HuH-7.5 (cell line): Measurements from ENCODE around the gene DLEC1.
A peak's percentile ranks its signal among the peaks of the same experiment; 100 is the strongest.

ENCODE experiments used
- DNase-seq: peaks from one replicate; pipeline ENCODE4 v3.0.0; 2011; ENCODE audit warnings: low spot score

DLEC1 gene

DNA sequence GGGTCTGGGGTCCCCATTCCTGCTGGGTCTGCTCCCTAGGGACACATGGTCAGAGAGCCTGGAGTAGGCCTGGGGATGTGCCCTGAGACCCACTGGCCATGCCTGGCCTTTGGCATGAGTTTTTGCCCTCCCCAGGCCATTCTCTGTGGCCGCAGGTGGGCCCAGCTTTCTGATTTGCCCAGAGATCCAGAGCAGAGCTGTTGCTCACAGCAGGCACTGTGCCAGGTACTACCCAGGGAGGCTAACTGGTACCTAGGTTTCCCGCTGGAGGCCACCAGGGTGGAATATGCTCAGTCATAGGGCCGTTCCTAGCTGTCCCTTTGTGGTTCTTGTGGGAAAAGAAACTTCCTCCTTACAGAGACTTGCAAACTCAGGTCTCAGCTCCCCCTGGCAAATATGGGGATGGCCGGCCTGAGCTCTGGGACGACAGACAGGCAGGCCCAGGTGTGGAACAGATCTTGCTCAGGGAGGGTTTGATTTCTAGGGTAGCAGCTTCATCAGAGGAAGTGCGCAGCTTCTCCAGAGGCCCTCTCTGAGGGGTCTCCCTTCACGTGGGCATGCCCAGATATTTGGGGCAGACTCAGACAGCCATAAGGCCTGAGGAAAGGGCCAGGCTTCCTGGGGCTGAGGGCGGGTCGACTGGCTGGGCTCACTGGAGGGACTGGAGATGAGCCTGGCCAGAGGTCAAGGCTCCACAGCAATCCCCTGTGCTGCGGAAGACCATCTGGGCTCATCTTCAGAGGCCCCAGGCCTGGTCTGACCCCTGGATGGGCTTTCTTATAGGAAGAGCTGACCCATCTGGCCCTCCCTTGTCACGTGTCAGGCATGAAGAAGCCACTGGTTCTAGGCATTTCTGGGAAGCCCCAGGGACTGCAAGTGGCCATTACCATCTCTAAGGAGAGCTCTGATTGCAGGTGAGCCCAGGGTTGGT is 69.9 kb downstream of the DLEC1 start:
- no peak for DNase-seq

DNA sequence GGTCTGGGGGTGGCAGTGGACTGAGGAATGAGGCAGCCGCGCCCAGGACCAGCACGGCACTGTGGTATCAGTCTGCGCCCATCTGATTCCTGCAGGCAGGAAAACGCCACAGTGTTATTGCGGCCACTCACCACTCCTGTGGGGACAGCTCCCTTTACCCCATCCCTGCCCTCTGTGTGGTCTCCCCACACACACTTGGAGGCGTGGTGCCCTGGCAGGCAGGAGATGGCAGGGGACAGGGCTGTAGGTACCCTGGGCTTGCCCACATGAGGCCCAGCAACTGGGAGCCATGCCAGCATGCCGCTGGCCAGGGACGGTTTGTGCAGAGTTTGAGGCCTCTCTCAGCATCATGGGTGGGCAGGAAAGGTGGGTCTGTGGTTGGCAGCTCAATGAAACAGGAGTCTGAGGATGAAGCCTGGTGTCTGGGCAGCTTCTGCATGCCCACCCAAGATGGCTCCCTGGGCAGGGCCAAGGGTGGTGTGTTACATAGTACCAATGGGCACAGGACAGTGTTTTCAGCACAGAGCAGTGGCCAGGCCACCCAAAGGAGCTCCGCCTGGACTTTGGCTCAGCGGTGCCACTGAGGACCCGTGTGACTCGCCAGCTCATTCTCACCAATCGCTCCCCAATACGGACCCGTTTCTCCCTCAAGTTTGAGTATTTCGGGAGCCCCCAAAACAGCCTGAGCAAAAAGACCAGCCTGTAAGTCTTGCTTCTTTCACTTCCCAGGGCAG is 70.7 kb downstream of the DLEC1 start:
- no peak for DNase-seq

DNA sequence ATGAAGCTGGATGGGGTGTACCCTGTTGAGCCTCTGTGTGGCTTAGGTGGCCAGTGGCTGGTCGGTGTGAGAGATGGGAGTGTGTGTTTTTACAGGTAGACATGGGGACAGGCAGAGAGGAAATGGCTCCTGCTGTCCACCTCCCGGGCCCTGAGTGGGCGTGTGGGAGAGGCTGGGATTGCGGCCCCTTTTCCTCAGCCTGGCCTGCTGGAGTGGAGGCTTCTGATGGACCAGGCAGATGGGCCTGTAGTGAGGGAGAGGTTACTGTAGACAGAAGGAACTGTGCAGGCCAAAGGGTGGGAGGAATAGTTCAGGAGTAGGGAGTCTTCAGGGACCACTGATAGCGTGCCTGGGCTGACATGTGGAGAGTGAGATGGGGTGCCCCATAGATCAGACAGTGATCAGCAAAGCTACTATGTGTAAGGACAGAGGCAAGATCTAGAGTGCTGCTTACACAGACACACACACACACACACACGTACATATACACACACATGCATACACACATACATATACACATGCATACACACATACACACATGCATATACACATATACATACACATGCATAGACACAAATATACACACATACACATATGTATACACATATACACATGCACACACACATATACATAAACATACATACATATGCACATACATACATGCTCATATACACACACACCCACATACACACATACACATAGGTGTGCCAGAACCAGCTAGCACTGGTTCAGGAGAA is 71.5 kb downstream of the DLEC1 start:
- no peak for DNase-seq

DNA sequence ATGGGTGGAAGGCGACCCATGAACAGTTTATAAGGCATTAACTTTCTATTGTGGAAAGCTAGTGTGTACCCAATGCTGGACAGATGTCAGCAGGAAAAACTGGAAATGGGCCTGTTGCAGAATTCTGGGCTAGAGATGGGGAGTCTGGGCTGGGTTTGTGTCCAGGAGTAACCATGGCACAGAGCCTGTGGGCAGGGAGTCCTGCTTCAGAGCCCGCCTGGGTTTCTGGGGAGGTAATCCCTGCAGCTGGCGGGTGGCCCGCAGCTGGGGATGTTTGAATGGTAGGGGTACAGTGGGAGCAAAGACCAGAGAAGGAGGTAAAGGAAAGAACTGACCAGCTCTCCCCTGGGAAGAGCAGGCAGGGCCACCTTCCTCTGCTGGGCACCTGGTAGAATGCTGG is 72.2 kb downstream of the DLEC1 start:
- DNase-seq = no peak

DNA sequence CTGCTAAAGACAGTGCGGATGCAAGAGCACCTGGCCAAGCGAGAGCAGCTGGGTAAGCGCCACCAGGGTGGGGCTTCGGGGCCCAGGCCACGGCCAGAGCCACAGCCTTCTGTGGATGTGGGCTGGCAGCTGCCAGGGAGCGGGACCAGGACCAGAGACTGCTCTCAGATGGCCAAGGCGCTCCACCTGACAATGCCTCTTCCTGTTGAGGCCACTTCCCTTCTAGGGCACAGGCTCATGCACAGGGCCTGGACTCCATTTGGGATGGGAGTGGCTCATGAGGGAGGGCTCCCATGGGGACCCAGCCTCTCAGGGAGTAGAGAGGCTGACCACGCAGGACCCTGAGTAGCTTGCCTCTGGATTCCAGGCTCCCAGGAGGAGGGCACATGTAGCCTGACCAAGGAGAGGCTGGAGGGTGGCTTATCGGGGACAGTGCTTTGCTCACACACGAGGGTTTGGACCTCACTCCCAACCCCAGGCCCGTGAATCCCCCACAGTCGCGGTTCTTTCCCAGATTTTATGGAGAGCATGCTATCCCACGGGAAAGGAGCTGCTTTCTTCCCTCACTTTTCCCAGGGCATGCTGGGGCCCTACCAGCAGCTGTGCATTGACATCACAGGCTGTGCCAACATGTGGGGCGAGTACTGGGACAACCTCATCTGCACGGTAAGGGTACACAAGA is 72.8 kb downstream of the DLEC1 start:
- no peak for DNase-seq

DNA sequence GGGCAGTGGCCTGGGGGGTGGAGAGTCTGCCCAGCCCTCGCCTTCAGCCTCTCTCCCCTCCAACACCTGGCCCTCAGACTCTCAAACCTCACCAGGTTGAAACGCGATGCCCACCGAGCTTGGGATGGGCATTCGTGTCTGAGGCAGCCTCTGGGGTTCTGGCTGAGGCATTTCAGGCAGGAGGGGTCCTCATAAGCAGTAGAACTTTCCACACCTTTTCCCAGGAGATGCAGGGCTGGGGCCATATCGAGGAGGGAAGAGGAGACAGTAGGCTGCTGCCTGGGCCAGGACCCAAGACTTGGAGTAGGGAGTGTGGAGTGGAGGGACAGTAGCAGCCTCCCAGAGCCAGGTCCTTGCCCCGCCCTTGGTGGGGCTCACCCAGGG is 73.4 kb downstream of the DLEC1 start:
- no peak for DNase-seq

DNA sequence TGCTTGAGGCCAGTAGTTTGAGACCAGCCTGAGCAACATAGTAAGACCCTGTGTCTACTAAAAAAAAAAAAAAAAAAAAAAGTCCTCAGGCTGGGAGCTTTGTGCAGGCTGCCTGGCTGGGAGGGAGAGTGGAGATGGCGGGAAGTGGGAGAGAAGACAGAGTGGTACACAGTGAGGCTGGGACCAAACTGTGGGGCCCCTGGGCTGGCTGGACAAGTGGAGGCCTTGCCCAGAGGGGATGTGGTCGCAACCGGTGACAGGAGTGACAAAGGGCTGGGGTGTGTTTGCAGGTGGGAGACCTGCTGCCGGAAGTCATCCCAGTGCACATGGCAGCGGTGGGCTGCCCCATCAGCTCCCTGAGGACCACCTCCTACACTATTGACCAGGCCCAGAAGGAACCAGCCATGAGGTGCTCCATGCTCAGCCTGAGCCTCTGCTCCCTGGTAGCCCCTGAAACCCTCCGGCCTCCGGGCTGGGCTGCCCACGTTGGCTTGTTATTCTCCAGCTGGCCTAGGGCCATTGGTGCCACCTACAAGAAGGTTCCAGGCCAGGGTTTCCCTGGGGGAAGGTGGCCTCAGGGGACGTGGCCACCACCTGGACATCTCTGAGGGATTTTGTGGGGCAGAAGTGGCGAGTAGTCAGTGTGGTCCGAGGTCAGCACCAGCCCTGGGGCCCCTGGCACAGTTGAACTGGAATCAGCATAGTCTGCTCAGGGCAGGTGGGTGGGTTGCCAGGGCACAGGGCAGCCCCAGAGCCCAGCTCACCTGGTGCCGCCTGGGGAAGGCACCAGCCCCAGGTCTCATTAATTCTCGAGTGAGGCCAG is 75.3 kb downstream of the DLEC1 start:
- no peak for DNase-seq

DNA sequence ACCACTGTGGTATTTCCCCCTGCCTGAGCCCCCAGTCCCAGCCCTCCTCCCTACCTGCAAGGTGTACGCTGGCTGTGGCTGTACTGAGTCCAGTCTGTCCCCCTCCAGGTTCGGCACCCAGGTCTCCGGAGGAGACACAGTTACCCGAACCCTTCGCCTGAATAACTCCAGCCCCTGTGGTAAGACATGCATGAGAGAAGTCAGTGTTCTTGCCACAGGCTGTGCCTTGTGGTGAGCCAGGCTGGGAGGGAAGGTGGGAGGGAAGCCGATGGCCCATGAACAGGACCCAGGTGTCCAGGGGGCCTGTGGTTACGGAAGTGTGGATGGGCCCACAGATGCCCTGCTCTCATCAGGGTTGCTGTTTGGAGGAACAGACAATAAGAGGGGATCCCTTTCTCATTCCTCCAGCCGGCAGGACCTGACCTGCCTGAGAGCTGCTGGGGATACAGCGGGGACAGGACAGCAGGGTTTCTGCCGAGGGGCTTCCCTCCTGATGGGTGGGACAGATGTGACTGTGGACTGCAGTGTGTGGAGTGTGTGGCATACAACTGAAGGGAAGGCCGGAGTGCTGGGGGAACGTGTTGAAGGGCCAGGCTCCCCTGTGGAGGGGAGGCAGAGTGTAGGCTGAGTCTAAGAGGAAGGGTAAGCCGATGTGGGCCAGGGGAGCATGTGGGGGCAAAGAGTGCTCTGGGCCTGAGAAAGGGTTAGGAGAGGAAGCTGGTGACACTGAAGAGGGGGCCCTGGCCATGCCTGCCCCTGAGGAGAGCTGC is 76.1 kb downstream of the DLEC1 start:
- DNase-seq = no peak

DNA sequence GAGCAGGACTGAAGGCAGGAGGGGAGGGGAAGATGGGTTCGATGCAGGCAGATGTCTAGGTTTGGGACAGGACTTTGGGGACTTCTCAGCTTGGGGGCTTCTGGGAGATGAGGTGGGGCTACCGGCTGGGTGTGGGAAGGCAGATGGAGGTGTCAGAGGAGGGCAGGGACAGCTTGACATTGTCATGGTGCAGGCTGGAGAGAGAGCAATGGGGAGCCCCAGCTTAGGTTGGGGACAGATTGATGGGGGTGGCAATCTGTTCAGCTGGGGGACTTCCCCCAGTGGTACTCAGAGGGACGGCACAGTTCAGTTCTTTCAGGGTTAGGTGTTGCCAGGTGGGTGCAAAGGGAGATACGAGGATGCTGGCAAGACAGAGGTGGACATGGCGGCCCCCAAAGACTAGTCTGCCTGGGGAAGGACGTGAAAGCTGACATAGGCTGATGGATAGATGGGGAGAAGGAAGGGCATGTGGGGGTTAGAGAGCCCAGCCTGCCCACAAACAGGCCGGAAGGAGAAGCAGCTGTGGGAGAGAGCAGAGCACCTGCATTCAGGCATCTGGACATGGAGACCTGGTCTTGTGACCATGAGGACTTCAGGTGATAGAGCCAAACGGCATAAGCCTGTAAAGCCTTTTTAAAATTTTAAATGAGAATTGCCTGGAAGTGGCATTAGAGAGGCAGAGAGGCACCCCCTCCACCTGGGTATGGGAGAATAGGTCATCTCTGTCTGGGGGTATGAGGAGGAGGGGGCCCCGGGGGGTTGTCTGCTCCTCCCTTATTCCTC is 76.8 kb downstream of the DLEC1 start:
- no peak for DNase-seq

DNA sequence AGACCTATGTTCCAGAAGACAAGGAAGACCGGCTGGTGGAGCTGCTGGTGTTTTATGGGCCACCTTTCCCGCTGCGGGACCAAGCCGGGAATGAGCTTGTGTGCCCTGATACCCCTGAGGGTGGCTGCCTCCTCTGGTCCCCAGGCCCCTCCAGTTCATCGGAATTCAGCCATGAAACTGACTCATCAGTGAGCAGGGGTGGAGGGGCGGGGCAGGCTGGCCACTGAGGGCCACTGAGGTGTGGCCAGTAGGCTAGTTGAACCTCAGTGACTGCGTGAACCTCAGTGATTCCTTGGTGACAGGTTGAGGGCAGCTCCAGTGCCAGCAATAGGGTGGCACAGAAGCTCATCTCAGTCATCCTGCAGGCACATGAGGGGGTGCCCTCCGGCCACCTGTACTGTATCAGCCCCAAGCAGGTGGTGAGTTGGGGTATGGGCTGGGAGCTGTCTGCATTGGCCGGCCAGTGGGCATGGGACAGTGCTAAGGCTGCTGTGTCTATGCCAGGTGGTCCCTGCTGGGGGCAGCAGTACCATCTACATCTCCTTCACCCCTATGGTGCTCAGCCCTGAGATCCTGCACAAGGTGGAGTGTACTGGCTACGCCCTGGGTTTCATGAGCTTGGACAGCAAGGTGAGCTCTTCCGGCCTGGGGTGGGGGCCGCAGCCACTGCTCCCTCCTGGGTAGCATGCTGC is 77.6 kb downstream of the DLEC1 start:
- no peak for DNase-seq

DNA sequence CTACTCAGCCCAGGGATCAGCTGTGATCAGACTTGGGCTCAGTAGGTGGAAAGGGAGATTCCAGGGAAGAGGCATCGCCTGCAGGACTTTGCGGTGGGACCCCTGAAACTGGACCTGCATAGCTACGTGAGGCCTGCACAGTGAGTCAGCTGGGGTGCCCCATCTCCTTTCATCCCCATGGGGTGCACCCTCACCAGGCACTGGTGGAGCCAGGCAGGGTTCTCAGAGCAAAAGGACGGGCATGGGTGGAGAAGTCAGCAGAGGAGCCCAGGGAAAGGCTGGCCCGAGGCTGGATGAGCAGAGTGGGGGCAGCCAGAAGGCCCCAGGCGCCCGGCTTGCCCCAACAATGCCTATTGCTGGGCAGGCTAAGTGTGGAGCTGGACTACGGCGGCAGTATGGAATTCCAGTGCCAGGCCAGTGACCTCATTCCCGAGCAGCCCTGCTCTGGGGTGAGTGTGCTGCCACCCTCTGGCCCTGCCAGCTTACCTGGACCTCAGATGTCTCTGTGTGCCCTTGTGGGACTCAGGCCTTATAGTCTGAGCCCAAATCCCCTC is 78.2 kb downstream of the DLEC1 start:
- DNase-seq = no peak

DNA sequence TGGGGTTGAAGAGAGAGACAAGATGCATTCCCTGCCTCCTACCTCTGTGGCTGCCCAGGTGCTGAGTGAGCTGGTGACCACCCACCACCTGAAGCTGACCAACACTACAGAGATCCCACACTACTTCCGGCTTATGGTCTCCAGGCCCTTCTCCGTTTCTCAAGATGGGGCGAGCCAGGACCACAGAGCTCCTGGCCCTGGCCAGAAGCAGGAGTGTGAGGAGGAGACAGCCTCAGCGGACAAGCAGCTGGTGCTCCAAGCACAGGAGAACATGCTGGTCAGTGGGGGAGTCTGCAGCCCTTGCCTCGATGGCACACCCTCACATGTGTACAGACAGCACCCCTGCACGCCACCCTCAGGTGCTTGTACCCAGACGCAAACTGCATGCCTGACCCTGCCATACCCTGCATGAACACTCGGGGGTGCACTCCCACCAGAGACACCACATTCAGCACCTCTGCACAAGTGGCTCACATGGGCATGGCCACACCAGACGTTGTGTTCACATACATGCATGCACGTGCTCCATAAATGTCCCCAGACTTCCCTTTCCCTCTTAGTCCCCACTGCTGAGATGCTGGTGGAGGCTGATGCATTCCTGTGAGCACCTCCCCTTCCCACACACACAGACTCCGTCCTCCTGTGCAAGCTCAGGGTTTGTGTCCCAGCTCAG is 78.9 kb downstream of the DLEC1 start:
- DNase-seq = peak; percentile 74

DNA sequence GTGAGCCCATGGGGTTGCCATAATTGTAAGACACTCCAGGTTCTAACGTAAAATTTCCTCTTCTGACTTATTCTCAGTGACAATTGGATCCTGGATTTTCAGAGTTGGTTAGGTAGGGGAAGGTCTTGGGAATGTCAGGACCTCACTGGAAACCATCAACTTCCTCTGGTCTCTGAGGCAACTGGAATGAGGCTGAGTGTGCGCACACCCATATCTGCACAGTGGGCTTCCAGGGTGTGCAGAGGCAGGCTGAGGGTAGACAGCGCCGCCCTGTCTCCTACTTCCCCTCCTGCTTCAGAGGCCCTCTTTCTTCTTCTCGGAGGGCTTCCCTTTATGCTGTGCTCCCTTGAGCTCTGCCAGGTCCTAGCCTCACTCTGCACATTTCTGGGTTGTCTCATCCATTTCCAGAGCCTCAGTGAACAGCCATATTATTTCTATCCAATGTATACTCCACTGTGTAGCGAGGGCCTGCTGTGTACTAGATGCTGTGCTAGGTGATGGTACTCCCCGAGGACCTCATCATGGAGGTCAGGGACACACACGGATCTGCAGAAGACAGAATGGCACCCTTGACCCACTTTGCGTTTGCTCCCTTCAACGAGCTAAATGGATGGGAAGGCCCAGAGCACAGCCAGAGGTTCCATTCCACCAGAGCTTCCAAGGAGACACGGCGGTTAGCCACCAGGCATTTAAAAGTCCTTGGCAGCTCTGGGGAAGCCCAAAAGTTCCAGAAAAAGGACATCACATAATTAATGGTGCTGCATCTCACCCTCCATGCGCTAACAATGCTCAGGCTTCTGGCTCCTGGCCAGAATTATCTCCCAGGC is 79.6 kb downstream of the DLEC1 start:
- DNase-seq = no peak

DNA sequence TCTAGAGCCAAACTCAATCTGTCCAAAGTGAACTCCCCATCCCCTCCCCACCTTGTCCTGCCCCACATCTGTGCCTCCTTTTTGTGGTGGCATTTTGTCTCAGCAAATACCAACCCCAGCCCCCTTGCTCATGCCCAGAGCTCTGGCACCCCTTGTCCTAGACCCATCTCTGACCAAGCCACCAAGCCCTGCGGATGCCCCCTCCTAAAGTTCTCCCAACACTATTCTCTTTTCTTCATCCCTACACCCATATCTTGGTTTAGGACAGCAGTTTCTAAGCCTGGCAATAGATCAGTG is 80.2 kb downstream of the DLEC1 start:
- no peak for DNase-seq

DNA sequence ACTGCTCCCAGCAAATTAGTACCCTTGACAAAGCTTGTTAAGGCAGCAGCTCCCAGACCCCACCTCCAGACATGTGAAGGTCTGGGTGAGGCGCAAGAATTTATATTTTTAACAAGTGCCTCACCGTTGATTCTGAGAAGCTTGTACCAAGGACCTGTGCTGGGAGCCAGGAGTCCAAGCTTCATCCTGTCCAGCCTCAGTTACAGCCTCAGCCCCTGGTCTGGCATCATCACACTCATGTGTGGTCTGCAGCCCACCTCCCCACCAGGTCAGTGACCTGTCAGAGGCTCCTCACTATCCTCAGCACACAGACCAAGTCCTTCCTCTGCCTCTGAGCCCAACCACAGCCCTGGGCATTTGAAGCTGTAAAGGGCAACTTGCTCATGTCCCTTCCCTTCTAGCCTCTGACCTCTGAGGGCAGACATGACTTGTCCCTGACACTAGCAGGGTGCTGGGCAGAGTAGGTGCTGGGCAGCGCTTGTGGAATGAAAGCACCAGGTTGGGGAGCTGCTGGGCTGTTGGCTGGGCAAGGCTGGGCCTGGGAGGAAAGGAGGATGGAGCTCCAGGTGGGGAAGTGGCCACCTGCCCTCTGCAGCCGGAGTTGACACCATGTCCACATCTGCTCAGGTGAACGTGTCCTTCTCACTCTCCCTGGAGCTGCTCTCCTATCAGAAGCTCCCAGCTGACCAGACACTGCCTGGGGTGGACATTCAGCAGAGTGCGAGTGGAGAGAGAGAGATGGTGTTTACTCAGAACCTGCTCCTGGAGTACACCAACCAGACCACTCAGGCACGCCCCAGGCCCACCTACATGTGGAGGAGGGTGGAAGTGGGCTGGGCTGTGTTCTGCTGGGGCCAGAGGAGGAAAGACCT is 81.0 kb downstream of the DLEC1 start:
- DNase-seq = no peak

DNA sequence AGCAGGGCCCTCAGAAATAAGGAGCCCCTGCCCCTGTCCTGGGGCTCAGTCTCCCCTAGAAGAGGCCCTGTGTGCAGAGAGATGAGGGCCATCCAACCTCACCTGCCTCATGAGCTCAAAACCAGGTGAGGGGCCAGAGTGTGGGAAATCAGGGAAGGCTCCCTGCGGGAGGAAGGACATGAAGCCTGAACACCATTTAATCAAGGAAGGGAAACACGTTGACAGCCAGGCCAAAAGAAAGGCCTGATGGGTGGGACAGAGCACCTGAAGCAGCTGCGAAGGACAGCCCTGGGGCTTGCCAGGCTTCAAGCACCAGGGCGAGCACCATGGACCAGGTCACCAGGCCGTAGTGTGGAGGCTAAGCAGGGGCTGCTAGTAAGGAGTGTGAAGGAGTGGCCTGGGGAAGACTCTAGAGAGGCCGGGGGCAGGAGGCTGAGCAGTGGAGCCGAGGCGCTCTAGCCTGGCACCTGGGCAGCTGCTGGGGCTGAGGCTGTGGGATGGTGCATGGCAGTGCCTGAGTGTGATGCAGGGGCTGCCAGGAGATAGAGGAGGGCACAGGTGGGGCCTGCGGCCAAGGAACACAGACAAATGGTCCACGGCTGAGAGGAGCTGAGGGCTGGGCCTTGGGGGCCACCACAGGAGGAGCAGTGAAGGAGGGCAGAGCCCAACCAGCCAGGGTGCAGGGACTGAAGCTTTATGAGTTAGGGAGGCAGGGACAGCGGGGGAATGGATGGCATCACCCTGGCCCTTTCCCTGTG is 81.9 kb downstream of the DLEC1 start:
- no peak for DNase-seq
